Measurements from ENCODE around the gene MLF1. TPM values are rescaled to one million over a fixed set of nuclear protein-coding genes. Genes with fewer than 3 reads are reported as not detected.

MLF1 gene
- total RNA-seq, 2 donors from 2014 or later, result 4.3 to 8.3 TPM

DNA sequence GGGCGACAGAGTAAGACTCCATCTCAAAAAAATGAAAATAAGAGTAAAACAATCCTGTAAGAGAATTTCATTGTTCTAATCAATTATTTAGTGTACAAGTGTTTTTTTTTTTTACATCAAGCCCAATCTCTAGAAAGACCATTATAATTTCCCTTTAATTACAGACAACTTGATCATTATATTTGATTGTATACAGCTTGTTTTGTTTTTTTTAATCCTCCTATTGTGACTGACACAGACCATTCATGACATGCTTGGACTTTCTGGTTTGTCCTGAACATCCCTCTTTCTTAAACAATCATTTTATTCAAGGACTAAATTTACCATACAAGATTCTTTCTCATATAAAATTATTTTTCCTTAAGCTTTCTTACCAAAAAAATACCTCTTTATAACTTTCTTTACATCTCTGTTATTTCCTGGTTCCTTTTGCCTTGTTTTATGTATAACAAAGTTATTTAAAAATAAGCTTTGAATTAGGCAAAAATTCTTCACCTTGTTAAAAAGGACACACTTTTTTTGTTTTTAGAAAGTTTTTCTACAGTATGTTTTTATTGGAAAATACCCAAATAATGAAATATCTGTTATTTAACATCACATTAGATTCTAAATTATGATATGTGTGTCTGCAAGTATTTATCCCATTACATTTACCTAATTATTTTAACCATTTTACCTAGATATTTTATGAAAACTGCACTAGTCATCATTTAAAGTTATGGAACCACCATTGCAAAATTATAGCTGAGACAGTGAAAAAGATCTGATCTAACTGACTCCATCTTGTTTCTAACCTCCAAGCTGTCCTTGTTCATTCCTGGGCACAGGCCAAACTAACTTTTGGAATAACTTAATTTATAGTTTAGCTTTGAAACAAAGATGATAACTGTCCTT lies 47.2 kb downstream of the MLF1 start:
- intact Hi-C loops (cut with DNase I), result no loop called here
- Histone ChIP-seq H3K36me3 (replicated peaks in 1 of 2; ENCODE audit: insufficient read depth in 1 of 2, low read depth in 2 of 2) (no peaks in the 10 kb centered on the region), H3K9me3 (peaks cover 0 to 5% (median 0%) of the 10 kb centered on the region in 3 donors), H3K27me3 (no peaks in the 10 kb centered on the region), H3K27ac (no peak overlapping the region), H3K4me1 (no peaks in the 10 kb centered on the region), H3K4me3 (no peak overlapping the region)
- WGBS, 2 donors, result 31 to 55% methylated on average over 1 of the region's 1 CpG
- no peak for TF ChIP-seq POLR2A (IDR thresholded peaks at IDR 0.05)
- TF ChIP-seq, protein P1, sequence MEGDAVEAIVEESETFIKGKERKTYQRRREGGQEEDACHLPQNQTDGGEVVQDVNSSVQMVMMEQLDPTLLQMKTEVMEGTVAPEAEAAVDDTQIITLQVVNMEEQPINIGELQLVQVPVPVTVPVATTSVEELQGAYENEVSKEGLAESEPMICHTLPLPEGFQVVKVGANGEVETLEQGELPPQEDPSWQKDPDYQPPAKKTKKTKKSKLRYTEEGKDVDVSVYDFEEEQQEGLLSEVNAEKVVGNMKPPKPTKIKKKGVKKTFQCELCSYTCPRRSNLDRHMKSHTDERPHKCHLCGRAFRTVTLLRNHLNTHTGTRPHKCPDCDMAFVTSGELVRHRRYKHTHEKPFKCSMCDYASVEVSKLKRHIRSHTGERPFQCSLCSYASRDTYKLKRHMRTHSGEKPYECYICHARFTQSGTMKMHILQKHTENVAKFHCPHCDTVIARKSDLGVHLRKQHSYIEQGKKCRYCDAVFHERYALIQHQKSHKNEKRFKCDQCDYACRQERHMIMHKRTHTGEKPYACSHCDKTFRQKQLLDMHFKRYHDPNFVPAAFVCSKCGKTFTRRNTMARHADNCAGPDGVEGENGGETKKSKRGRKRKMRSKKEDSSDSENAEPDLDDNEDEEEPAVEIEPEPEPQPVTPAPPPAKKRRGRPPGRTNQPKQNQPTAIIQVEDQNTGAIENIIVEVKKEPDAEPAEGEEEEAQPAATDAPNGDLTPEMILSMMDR (IDR thresholded peaks at IDR 0.05), result no peak
- no peak for ATAC-seq
- DNase-seq, result no peak

DNA sequence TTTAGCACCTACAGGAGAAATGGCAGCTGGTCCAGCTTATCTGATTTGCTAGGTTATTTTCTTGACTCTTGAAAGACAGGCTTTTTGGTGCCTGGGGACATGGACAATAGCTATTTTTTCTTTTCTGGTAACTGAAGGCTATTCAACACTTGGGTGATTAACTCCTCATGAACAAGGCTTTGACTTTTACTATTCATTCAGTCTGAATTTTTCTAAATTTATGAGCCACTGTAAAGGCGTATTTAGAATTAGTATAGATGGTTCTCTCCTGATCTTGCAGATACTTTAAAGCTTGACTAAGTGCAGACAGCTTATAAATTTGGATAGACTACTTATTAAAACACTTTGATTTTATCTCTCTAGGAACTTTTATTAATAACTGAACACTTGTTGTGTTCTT lies 54.9 kb downstream of the MLF1 start:
- intact Hi-C loops (cut with DNase I), result no loop called here
- H3K4me1 ChIP-seq, result no peaks in the 10 kb centered on the region
- no peaks in the 10 kb centered on the region for H3K36me3 ChIP-seq (replicated peaks in 1 of 2; ENCODE audit: insufficient read depth in 1 of 2, low read depth in 2 of 2)
- no peak for ATAC-seq
- no peak overlapping the region for H3K27ac ChIP-seq
- DNase-seq, result no peak
- H3K9me3 ChIP-seq, result peaks cover 0 to 5% (median 0%) of the 10 kb centered on the region in 3 donors
- WGBS, 2 donors, result 0 to 76% methylated on average over 1 of the region's 1 CpG
- TF ChIP-seq, protein P1 (IDR thresholded peaks at IDR 0.05), result no peak
- TF ChIP-seq POLR2A (IDR thresholded peaks at IDR 0.05), result no peak
- no peaks in the 10 kb centered on the region for H3K27me3 ChIP-seq
- no peak overlapping the region for H3K4me3 ChIP-seq

DNA sequence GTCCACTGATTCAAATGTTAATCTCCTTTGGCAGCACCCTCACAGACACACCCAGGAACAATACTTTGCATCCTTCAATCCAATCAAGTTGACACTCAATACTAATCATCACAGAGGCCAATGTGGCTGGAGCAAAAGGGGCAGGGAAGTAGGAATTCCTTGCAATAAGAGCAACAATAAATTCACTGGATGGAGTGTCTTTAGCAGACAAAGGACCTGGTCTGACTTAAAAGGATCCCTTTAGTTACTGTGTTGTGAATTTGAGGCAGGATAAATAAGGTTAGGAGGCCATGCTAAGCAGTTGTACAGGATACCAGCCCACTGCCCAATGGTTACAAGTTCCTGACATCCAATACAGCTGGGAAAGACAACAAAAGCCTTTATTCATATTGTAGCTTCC lies 61.0 kb downstream of the MLF1 start:
- DNase-seq (no peak), ATAC-seq (no peak)
- TF ChIP-seq, protein P1 (IDR thresholded peaks at IDR 0.05), result no peak
- TF ChIP-seq POLR2A (IDR thresholded peaks at IDR 0.05), result no peak
- Histone ChIP-seq H3K27ac (no peak overlapping the region), H3K36me3 (replicated peaks in 1 of 2; ENCODE audit: insufficient read depth in 1 of 2, low read depth in 2 of 2) (no peaks in the 10 kb centered on the region), H3K4me1 (no peaks in the 10 kb centered on the region), H3K4me3 (no peak overlapping the region), H3K27me3 (no peaks in the 10 kb centered on the region), H3K9me3 (no peaks in the 10 kb centered on the region)
- intact Hi-C loops (cut with DNase I), result no loop called here

DNA sequence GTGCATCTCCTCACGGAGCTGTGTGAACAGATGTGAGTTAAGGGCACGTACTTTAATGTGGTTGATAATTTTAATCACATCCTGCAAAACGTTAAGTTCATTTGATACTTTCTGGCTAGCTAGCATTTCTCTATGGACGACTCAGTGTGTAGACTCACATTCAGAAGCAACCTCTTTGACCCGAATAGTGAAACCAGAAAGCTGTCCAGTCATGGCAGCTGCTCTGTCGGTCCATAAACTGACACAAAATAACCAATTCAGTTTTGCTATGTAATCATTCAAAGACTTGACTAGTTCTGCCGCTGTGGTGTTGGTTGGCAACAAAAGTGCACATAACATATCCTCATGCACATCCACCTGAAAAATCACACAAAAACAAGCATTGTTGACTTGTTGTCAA lies 69.7 kb downstream of the MLF1 start:
- DNase-seq (no peak), ATAC-seq (no peak)
- intact Hi-C loops (cut with DNase I), result no loop called here
- Histone ChIP-seq H3K27me3 (no peaks in the 10 kb centered on the region), H3K4me1 (peaks cover 4% of the 10 kb centered on the region), H3K36me3 (replicated peaks in 1 of 2; ENCODE audit: insufficient read depth in 1 of 2, low read depth in 2 of 2) (no peaks in the 10 kb centered on the region), H3K9me3 (no peaks in the 10 kb centered on the region), H3K27ac (no peak overlapping the region), H3K4me3 (no peak overlapping the region)
- WGBS, 2 donors, result 70 to 72% methylated on average over 7 of the region's 7 CpGs
- no peak for TF ChIP-seq POLR2A (IDR thresholded peaks at IDR 0.05)

DNA sequence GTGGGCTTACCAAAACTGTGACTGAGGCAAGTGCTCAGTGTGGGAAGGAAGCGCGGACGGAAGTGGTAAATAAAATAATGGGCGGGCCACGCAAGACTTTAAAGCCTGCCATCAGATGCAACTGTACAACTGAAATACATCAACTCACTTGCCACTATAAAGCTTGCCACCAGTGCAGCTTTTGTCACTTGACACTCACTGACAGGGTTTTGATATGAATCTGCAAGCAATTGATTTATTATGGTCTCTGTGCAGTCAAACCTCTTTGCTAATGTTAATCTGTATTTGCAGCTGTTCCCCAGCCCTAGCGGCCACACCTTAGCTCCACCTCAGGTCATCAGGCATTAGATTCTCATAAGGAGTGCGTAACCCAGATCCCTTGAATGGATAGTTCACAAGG lies 71.0 kb downstream of the MLF1 start:
- no peaks in the 10 kb centered on the region for H3K27me3 ChIP-seq
- DNase-seq (no peak), ATAC-seq (no peak)
- intact Hi-C loops (cut with DNase I), result no loop called here
- peaks cover 15% of the 10 kb centered on the region for H3K4me1 ChIP-seq
- TF ChIP-seq POLR2A (IDR thresholded peaks at IDR 0.05), result no peak
- TF ChIP-seq, protein P1 (IDR thresholded peaks at IDR 0.05), result no peak
- H3K36me3 ChIP-seq (replicated peaks in 1 of 2; ENCODE audit: insufficient read depth in 1 of 2, low read depth in 2 of 2), result no peaks in the 10 kb centered on the region
- H3K9me3 ChIP-seq, result no peaks in the 10 kb centered on the region
- WGBS, 2 donors, result 85 to 88% methylated on average over 7 of the region's 7 CpGs
- H3K27ac ChIP-seq, result no peak overlapping the region
- H3K4me3 ChIP-seq, result no peak overlapping the region
